Fibroblast of lung (primary cell): ENCODE results near the gene CDKAL1.

ENCODE experiments used
- EZH2 ChIP-seq: IDR thresholded peaks from 2 replicates; pipeline ENCODE4 v1.5.1; 2012; ENCODE audit warnings: low read length, control low read depth, mild to moderate bottlenecking; ENCODE audit errors: missing control alignments
- TF ChIP-seq, protein P1 (sequence below), 2 donors: IDR thresholded peaks in 1 of 2; conservative IDR thresholded peaks in 1 of 2; 1 replicate in 1 of 2; 2 replicates in 1 of 2; pipeline ENCODE4 v1.5.1; 2011 to 2012; ENCODE audit warnings: low read length in 2 of 2, control low read depth in 1 of 2, inconsistent platforms in 1 of 2, low read depth in 1 of 2, mild to moderate bottlenecking in 1 of 2

DNA sequence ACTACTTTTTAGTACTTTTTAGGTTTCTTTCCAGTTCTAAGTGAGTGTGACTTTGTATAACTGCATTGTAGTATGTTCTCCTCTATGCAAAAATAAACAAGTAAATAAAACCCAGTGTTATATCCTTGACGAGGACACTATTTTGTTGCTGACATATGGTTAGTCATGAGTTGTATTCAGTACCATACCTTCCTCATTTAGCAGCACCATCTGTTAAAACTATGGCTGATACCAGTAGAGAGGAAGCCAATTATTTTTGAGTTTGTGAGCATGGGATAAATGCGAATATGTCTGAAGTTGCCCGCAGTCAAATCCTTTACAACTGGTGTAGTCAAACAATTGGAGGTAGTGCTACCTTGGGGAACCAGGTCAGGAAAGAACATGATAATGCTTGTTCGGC lies 74.1 kb downstream of the CDKAL1 start:
- TF ChIP-seq, protein P1, sequence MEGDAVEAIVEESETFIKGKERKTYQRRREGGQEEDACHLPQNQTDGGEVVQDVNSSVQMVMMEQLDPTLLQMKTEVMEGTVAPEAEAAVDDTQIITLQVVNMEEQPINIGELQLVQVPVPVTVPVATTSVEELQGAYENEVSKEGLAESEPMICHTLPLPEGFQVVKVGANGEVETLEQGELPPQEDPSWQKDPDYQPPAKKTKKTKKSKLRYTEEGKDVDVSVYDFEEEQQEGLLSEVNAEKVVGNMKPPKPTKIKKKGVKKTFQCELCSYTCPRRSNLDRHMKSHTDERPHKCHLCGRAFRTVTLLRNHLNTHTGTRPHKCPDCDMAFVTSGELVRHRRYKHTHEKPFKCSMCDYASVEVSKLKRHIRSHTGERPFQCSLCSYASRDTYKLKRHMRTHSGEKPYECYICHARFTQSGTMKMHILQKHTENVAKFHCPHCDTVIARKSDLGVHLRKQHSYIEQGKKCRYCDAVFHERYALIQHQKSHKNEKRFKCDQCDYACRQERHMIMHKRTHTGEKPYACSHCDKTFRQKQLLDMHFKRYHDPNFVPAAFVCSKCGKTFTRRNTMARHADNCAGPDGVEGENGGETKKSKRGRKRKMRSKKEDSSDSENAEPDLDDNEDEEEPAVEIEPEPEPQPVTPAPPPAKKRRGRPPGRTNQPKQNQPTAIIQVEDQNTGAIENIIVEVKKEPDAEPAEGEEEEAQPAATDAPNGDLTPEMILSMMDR (conservative IDR thresholded peaks at IDR 0.05 in 1 of 2, IDR thresholded peaks at IDR 0.05 in 1 of 2; ENCODE audit: low read depth in 1 of 2, low read length in 2 of 2), result no peak
- no peak for TF ChIP-seq EZH2
